ENCODE results near the gene GJA4.

The GJA4 gene

GRCh38 chr1:34840426-34840825 lies 47.6 kb downstream of the GJA4 start:
- DNase-seq: no peak

DNA sequence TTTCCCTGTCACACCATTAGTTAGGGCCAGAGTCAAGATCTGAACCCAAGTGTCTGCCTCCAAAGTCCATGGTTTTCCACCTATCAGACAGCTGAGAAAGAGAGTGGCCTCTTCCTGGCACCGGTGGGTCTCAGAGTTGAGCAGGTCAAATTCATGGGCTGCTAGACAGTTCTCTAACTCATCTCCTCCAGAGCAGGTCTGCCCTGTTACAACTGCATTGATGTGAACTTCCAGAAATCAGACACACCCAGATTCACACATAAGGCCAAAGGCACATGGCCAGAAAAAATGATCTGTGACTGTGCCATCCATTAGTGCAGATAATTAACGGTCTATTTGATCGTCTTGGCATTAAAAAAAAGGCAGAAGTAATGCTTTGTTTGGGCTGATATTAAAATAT lies 49.3 kb downstream of the GJA4 start:
- DNase-seq: no peak

DNA sequence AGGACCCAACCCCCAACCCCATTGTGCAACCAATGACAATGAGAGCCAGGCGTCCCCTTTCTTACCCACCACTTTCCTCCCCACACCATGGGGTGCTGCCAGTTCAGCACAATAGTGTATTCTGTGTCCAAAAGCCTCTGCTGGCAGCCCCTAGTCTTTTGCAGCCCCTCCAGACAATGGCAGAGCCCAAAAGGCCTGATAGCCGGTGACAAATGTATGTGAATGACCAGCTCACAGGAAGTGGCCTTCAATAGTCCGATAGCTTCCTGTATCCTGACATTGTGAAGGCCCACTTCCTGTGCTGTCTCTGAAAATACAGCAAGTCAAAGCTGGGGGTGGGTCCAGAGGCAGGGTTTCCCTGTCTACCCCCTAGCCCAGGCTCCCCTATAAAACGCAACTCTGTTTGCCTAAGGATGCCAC lies 50.2 kb downstream of the GJA4 start:
- DNase-seq: no peak

GRCh38 chr1:34843392-34844251 lies 50.8 kb downstream of the GJA4 start:
- DNase-seq: no peak

GRCh38 chr1:34844252-34844634 lies 51.4 kb downstream of the GJA4 start:
- DNase-seq: no peak

All from activated gamma-delta T cell (primary cell).